M059J (cell line): Measurements from ENCODE around the gene APOA5. TPM values are rescaled to one million over a fixed set of nuclear protein-coding genes. Genes with fewer than 3 reads are reported as not detected.
A peak's percentile ranks its signal among the peaks of the same experiment; 100 is the strongest.
"Not testable (repeated sequence)": the region's sequence is repeated elsewhere in the genome, so short reads cannot be mapped to it uniquely, and the experiment has no call there.

Source experiments
- DNase-seq: peaks from one replicate; pipeline ENCODE4 v3.0.0-alpha.2; 2012; ENCODE audit warnings: low read depth
- total RNA-seq: library from RNA; depleted of rRNA; stranded (reverse); fragments of >200 nt; shearing (Covaris generic); gene quantifications from 2 replicates; pipeline ENCODE4 v1.2.3, GENCODE V29; 2014

APOA5 gene
- total RNA-seq, 1 experiment from 2014 or later = not detected

GRCh38 chr11:116827461-116827860, 35.8 kb upstream of the APOA5 start:
- no peak for DNase-seq

- DNase-seq = no peak
Measured at GRCh38 chr11:116826751-116827431, 35.2 kb upstream of the APOA5 start.

- no peak for DNase-seq
Measured at GRCh38 chr11:116825854-116826750, 34.4 kb upstream of the APOA5 start.

- DNase-seq = no peak
Measured at GRCh38 chr11:116825434-116825833, 33.8 kb upstream of the APOA5 start.

- no peak for DNase-seq
Measured at GRCh38 chr11:116823031-116823843, 31.6 kb upstream of the APOA5 start, which contains the start of gene APOA4. TSS of gene APOA4 (minus strand) at chr11:116823304. CDS start at chr11:116823191, 113 bp downstream.

- DNase-seq = no peak
Measured at GRCh38 chr11:116822575-116822974, 30.9 kb upstream of the APOA5 start.

GRCh38 chr11:116821050-116821918, 29.6 kb upstream of the APOA5 start:
- DNase-seq = no peak

- no peak for DNase-seq
Measured at GRCh38 chr11:116819049-116819448, 27.4 kb upstream of the APOA5 start.

- DNase-seq = no peak
Measured at GRCh38 chr11:116814502-116814901, 22.8 kb upstream of the APOA5 start.

- no peak for DNase-seq
Measured at GRCh38 chr11:116813781-116814471, 22.2 kb upstream of the APOA5 start.

- DNase-seq = no peak
Measured at GRCh38 chr11:116813170-116813569, 21.5 kb upstream of the APOA5 start.

- DNase-seq = no peak
Measured at GRCh38 chr11:116812109-116812508, 20.4 kb upstream of the APOA5 start.

GRCh38 chr11:116811194-116811593, 19.5 kb upstream of the APOA5 start:
- no peak for DNase-seq

- peak; percentile 45 for DNase-seq
Measured at GRCh38 chr11:116808262-116809175, 16.8 kb upstream of the APOA5 start.

- no peak for DNase-seq
Measured at GRCh38 chr11:116807601-116808261, 16.1 kb upstream of the APOA5 start.

GRCh38 chr11:116804001-116804400, 12.3 kb upstream of the APOA5 start:
- DNase-seq = no peak

GRCh38 chr11:116801662-116802061, 10.0 kb upstream of the APOA5 start:
- not testable (repeated sequence) for DNase-seq

GRCh38 chr11:116800610-116801009, 8.9 kb upstream of the APOA5 start:
- DNase-seq = no peak

GRCh38 chr11:116798368-116798767, 6.7 kb upstream of the APOA5 start:
- DNase-seq = no peak
